ENCODE results near the gene SSH2. TPM values are rescaled to one million over a fixed set of nuclear protein-coding genes. Genes with fewer than 3 reads are reported as not detected.
A peak's percentile ranks its signal among the peaks of the same experiment; 100 is the strongest.

SSH2 gene
- total and polyA plus RNA-seq, 2 experiments from 2014 or later, result 8.3 to 18.9 TPM

- H4K20me1 ChIP-seq (ENCODE audit: insufficient read depth), result no peaks in the 10 kb centered on the region
- no peaks in the 10 kb centered on the region for H3K36me3 ChIP-seq (ENCODE audit: low read depth)
- TF ChIP-seq EZH2phosphoT487 (IDR thresholded peaks at IDR 0.05; ENCODE audit: insufficient read depth, low read depth), result no peak
- TF ChIP-seq EZH2 (IDR thresholded peaks at IDR 0.05; ENCODE audit: insufficient read depth, poor library complexity, severe bottlenecking), result no peak
- H3K27ac ChIP-seq, result no peak overlapping the region
- no peak overlapping the region for H3K9ac ChIP-seq
- H3K4me1 ChIP-seq (ENCODE audit: insufficient read depth), result peaks cover 9% of the 10 kb centered on the region
- peaks cover 15% of the 10 kb centered on the region for H3K79me2 ChIP-seq (ENCODE audit: insufficient read depth)
- peak; percentile 50 for DNase-seq
- H3F3A ChIP-seq (ENCODE audit: insufficient read depth), result peaks cover 10% of the 10 kb centered on the region; the same call in 1 of the 2 replicates
- WGBS, 2 experiments (ENCODE audit: low coverage in 1 of 2, low lambda C conversion rate in 2 of 2, missing lambda C conversion rate in 2 of 2), result 48 to 54% methylated on average over 2 of the region's 2 CpGs
- no peak overlapping the region for H3K4me2 ChIP-seq (ENCODE audit: unreplicated experiment)
- H3K9me3 ChIP-seq (ENCODE audit: low read depth), result no peaks in the 10 kb centered on the region
- in situ Hi-C loops (cut with MboI), result loop anchor here (5.0 to 10.0 kb wide), 2 partner anchors 131 to 289 kb away; no protein-coding TSS in a partner anchor
- H2AFZ ChIP-seq, result no peak overlapping the region
- H3K9me2 ChIP-seq (ENCODE audit: insufficient read depth), result no peaks in the 10 kb centered on the region
- H3K27me3 ChIP-seq (replicated peaks; ENCODE audit: insufficient read depth), result no peaks in the 10 kb centered on the region
- no peak overlapping the region for H3K4me3 ChIP-seq
These were observed 3.4 kb upstream of the SSH2 start for GRCh38 chr17:29933379-29933778.

DNA sequence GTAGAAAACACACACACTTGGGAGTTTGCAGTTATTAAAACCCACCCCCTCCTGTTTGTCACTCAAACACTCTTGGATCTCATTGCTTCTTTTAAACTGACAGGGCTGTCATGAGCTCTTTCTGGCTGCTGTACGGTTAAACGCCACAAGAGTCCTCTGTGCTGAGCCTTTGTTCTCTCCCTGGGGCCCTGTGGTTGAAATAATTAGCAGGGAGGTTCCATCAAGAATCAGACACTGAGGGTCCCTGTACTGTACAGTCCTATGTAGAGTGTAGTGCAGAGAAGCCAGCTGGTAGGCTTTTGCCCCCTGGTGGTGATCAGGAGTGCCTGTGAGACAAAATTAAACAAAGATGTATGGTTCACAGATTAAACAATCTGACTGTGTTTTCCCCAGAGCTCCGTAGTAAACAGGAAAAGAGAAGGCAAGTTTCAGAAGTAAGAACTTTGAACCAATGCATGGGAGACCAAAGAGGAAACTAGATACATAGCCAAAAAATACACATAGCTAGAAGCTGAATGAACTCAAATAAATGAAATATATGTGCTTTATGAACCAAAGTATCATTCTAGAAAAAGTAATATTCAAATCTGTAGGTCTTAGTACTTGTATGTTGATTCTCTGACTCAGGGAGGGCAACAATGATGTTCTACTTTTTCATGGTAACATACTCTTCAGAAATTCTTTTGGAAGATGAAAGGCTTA is 1.4 kb upstream of the SSH2 start:
- DNase-seq, result peak; percentile 89
- peak overlapping the region; percentile 76; the same call in 1 of the 2 replicates for H3K9ac ChIP-seq
- in situ Hi-C loops (cut with MboI), result loop anchor here (5.0 to 10.0 kb wide), 2 partner anchors 129 to 287 kb away; no protein-coding TSS in a partner anchor
- H4K20me1 ChIP-seq (ENCODE audit: insufficient read depth), result no peaks in the 10 kb centered on the region
- TF ChIP-seq EZH2phosphoT487 (IDR thresholded peaks at IDR 0.05; ENCODE audit: insufficient read depth, low read depth) (no peak), EZH2 (IDR thresholded peaks at IDR 0.05; ENCODE audit: insufficient read depth, poor library complexity, severe bottlenecking) (no peak)
- peak overlapping the region; percentile 96 for H2AFZ ChIP-seq
- H3F3A ChIP-seq (ENCODE audit: insufficient read depth), result peaks cover 10% of the 10 kb centered on the region; the same call in 1 of the 2 replicates
- peaks cover 35% of the 10 kb centered on the region for H3K79me2 ChIP-seq (ENCODE audit: insufficient read depth)
- H3K4me1 ChIP-seq (ENCODE audit: insufficient read depth), result peaks cover 20% of the 10 kb centered on the region
- no peak overlapping the region for H3K27ac ChIP-seq
- no peaks in the 10 kb centered on the region for H3K9me3 ChIP-seq (ENCODE audit: low read depth)
- no peaks in the 10 kb centered on the region for H3K9me2 ChIP-seq (ENCODE audit: insufficient read depth)
- H3K4me3 ChIP-seq, result peak overlapping the region; percentile 80
- 0 to 1% methylated on average over 3 of the region's 3 CpGs for WGBS, 2 experiments (ENCODE audit: low coverage in 1 of 2, low lambda C conversion rate in 2 of 2, missing lambda C conversion rate in 2 of 2)
- H3K27me3 ChIP-seq (replicated peaks; ENCODE audit: insufficient read depth), result no peaks in the 10 kb centered on the region
- peak overlapping the region; percentile 100 for H3K4me2 ChIP-seq (ENCODE audit: unreplicated experiment)
- no peaks in the 10 kb centered on the region for H3K36me3 ChIP-seq (ENCODE audit: low read depth)

DNA sequence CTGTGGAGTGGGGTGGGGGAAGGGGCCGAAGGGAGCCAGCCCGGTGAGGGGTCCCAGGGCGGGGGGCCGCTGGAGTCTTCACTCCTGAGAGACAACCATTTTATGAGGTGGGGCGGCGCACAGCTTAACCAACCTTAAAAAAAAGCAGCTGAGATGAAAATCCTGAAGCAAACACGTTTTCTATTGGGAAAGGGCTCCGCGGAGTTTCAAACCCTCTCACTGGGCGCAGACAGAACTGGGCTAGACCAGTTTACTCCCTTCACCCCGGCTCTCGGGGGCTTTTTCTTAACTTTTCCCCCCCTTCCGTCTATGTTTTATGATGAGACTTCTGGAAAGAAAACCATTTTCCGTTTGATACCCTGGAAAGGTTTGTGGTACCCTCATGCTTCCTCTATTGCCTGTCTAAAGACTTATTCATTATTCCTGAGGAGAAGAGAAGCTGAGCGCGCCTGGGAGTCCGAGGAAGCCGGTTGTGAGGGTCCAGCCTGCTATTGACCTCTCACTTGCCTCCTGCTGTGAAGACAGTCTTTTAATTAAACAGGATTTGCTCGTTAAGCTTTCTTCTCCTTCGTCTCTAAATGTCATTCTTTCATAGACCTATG is 482 bp upstream of the SSH2 start:
- H3K9ac ChIP-seq, result peak overlapping the region; percentile 76
- peaks cover 10% of the 10 kb centered on the region; the same call in 1 of the 2 replicates for H3F3A ChIP-seq (ENCODE audit: insufficient read depth)
- H3K4me3 ChIP-seq, result peak overlapping the region; percentile 80
- no peaks in the 10 kb centered on the region for H3K9me3 ChIP-seq (ENCODE audit: low read depth)
- no peak for DNase-seq
- no peaks in the 10 kb centered on the region for H3K36me3 ChIP-seq (ENCODE audit: low read depth)
- peaks cover 20% of the 10 kb centered on the region for H3K4me1 ChIP-seq (ENCODE audit: insufficient read depth)
- H3K9me2 ChIP-seq (ENCODE audit: insufficient read depth), result no peaks in the 10 kb centered on the region
- H3K27ac ChIP-seq, result peak overlapping the region; percentile 53
- in situ Hi-C loops (cut with MboI), result loop anchor here (5.0 to 10.0 kb wide), 2 partner anchors 128 to 286 kb away; no protein-coding TSS in a partner anchor
- H4K20me1 ChIP-seq (ENCODE audit: insufficient read depth), result no peaks in the 10 kb centered on the region
- no peaks in the 10 kb centered on the region for H3K27me3 ChIP-seq (replicated peaks; ENCODE audit: insufficient read depth)
- peaks cover 43% of the 10 kb centered on the region for H3K79me2 ChIP-seq (ENCODE audit: insufficient read depth)
- TF ChIP-seq EZH2phosphoT487 (IDR thresholded peaks at IDR 0.05; ENCODE audit: insufficient read depth, low read depth) (no peak), EZH2 (IDR thresholded peaks at IDR 0.05; ENCODE audit: insufficient read depth, poor library complexity, severe bottlenecking) (no peak)
- peak overlapping the region; percentile 96 for H2AFZ ChIP-seq
- 1 to 2% methylated on average over 20 of the region's 20 CpGs for WGBS, 2 experiments (ENCODE audit: low coverage in 1 of 2, low lambda C conversion rate in 2 of 2, missing lambda C conversion rate in 2 of 2)
- H3K4me2 ChIP-seq (ENCODE audit: unreplicated experiment), result peak overlapping the region; percentile 100

- Histone ChIP-seq H3K79me2 (ENCODE audit: insufficient read depth) (peaks cover 58% of the 10 kb centered on the region), H3K4me2 (ENCODE audit: unreplicated experiment) (peak overlapping the region; percentile 93), H3F3A (ENCODE audit: insufficient read depth) (peaks cover 10% of the 10 kb centered on the region; the same call in 1 of the 2 replicates), H3K36me3 (ENCODE audit: low read depth) (no peaks in the 10 kb centered on the region), H3K27me3 (replicated peaks; ENCODE audit: insufficient read depth) (no peaks in the 10 kb centered on the region), H3K4me3 (peak overlapping the region; percentile 80), H3K9me3 (ENCODE audit: low read depth) (no peaks in the 10 kb centered on the region), H3K4me1 (ENCODE audit: insufficient read depth) (peaks cover 20% of the 10 kb centered on the region), H4K20me1 (ENCODE audit: insufficient read depth) (no peaks in the 10 kb centered on the region), H3K9ac (peak overlapping the region; percentile 76), H3K9me2 (ENCODE audit: insufficient read depth) (no peaks in the 10 kb centered on the region), H2AFZ (peak overlapping the region; percentile 96), H3K27ac (peak overlapping the region; percentile 55)
- TF ChIP-seq EZH2phosphoT487 (IDR thresholded peaks at IDR 0.05; ENCODE audit: insufficient read depth, low read depth), result no peak
- TF ChIP-seq EZH2 (IDR thresholded peaks at IDR 0.05; ENCODE audit: insufficient read depth, poor library complexity, severe bottlenecking), result no peak
- peak; percentile 72 for DNase-seq
- in situ Hi-C loops (cut with MboI), result no loop called here
- 1 to 2% methylated on average over 13 of the region's 13 CpGs for WGBS, 2 experiments (ENCODE audit: low coverage in 1 of 2, low lambda C conversion rate in 2 of 2, missing lambda C conversion rate in 2 of 2)
These were observed 959 bp downstream of the SSH2 start for GRCh38 chr17:29929006-29929532.

Data from GM23248 (cell line).